ENCODE measurements around the gene MTM1. TPM values are rescaled to one million over a fixed set of nuclear protein-coding genes. Genes with fewer than 3 reads are reported as not detected.

The MTM1 gene
- total RNA-seq, 6 experiments from 2014 or later, result 8.1 to 12.2 (median 10.0) TPM

DNA sequence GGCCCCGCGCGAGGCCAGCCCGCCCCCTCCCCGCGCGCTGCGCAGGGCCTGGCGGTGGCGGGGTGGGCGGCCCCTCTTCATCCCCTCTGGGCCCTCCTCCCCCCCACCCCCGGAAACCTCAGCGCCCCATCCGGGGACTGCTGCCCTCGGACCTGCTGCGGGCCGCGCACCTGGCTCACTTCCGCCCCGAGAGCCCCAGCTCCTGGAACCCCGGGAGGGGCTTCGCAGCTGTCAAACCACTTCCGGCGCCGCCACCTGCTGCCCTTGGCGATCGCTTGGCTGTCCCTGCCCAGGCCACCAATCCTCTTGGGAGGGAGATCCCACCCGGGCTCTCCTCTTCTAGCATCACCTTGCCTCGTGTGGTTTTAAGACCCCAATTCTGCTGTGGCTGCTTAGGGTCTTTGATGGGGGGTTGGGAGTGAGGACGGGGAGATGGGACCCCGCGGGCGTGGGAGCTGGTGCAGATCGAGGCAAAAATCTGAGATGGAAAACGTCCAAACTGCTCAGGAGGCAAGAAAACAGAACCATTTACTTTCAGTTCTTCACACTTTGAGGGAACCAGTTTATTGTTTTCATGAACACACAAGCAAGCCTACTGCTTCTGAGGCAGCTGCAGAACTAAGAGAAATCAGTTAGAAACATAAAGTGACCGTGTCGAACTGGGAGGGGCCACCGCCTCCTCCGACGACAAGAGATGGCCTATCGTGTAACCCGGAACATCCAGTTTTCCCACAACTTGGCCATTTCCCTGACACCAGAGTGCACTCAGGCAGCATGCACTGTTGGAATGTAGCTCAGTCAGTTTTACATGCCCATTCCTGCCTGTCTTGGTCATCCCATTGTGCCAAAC lies 125.5 kb downstream of the MTM1 start:
- peak; percentile 84 for DNase-seq

GRCh38 chrX:150694738-150695410 lies 126.5 kb downstream of the MTM1 start:
- peak overlapping the region; percentile 98 for H3K27ac Mint-ChIP-seq
- H3K4me1 Mint-ChIP-seq (ENCODE audit: low read depth), result peaks cover 25% of the 10 kb centered on the region
- peaks cover 2% of the 10 kb centered on the region; the same call in 1 of the 2 replicates for H3K27me3 Mint-ChIP-seq (ENCODE audit: insufficient read depth)
- DNase-seq, result no peak
- peaks cover 29% of the 10 kb centered on the region for H3K9me3 Mint-ChIP-seq
- peak overlapping the region; percentile 56; the same call in 1 of the 2 replicates for H3K4me3 Mint-ChIP-seq
- peaks cover 18% of the 10 kb centered on the region for H3K36me3 Mint-ChIP-seq (ENCODE audit: low read depth)
- TF ChIP-seq CTCF (IDR thresholded peaks at IDR 0.05), result no peak

More for the DNA sequence above, 125.5 kb downstream of the MTM1 start:
- Mint-ChIP-seq H3K36me3 (ENCODE audit: low read depth) (peaks cover 18% of the 10 kb centered on the region), H3K27me3 (ENCODE audit: insufficient read depth) (peaks cover 2% of the 10 kb centered on the region; the same call in 1 of the 2 replicates), H3K27ac (peak overlapping the region; percentile 98), H3K4me3 (peak overlapping the region; percentile 91), H3K4me1 (ENCODE audit: low read depth) (peaks cover 31% of the 10 kb centered on the region), H3K9me3 (peaks cover 30% of the 10 kb centered on the region)
- TF ChIP-seq CTCF (IDR thresholded peaks at IDR 0.05), result no peak

DNA sequence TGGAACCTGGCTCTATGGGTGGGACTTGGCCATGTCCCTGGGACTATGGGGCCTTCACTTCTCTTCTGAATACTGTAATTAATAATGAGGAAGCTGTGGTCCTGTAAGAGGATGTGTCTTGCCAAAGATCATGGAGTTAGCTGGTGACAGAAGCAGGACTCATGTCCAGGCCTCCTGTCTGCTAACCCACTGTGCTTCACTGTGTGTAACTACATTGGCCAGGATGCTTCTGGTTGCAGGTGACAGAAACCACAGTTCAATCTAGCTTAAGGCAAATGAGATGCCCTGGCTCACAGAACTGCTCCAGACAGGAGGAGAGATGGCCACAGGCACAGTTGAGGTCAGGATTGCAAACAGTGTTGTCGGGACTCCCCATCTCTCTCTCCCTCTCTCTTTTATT lies 127.9 kb downstream of the MTM1 start:
- peaks cover 12% of the 10 kb centered on the region for H3K36me3 Mint-ChIP-seq (ENCODE audit: low read depth)
- no peak for DNase-seq
- H3K27me3 Mint-ChIP-seq (ENCODE audit: insufficient read depth), result peaks cover 2% of the 10 kb centered on the region; the same call in 1 of the 2 replicates
- H3K9me3 Mint-ChIP-seq, result peaks cover 16% of the 10 kb centered on the region
- no peak for TF ChIP-seq CTCF (IDR thresholded peaks at IDR 0.05)
- H3K27ac Mint-ChIP-seq, result no peak overlapping the region; the same call in 1 of the 2 replicates
- peaks cover 19% of the 10 kb centered on the region for H3K4me1 Mint-ChIP-seq (ENCODE audit: low read depth)
- H3K4me3 Mint-ChIP-seq, result no peak overlapping the region

GRCh38 chrX:150696866-150697265 lies 128.4 kb downstream of the MTM1 start:
- Mint-ChIP-seq H3K27ac (no peak overlapping the region), H3K27me3 (ENCODE audit: insufficient read depth) (peaks cover 2% of the 10 kb centered on the region; the same call in 1 of the 2 replicates), H3K36me3 (ENCODE audit: low read depth) (peaks cover 9% of the 10 kb centered on the region), H3K9me3 (peaks cover 11% of the 10 kb centered on the region), H3K4me3 (no peak overlapping the region), H3K4me1 (ENCODE audit: low read depth) (peaks cover 19% of the 10 kb centered on the region)
- TF ChIP-seq CTCF (IDR thresholded peaks at IDR 0.05), result no peak
- no peak for DNase-seq

DNA sequence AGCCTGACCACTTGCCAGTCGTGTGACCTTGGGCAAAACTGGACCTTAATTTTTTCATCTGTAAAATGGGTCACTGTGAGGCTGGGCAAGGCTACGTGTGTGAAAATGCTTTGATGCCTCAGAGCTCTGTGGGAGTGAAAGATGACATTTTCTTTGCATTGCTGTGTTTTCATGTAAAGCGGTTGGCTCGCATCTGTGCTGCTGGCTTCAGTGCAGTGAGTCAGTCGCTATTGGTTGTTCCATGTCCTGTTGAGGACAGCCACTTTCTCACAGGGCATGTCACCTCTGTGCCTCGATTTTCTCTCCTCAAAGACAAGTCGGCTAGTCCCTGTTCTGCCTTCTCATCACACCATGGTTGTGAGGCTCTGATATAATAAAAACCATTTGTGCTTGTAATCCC lies 129.2 kb downstream of the MTM1 start:
- DNase-seq, result no peak
- peaks cover 2% of the 10 kb centered on the region; the same call in 1 of the 2 replicates for H3K27me3 Mint-ChIP-seq (ENCODE audit: insufficient read depth)
- peaks cover 19% of the 10 kb centered on the region for H3K4me1 Mint-ChIP-seq (ENCODE audit: low read depth)
- H3K27ac Mint-ChIP-seq, result no peak overlapping the region
- no peak overlapping the region for H3K4me3 Mint-ChIP-seq
- H3K9me3 Mint-ChIP-seq, result peaks cover 3% of the 10 kb centered on the region; the same call in 1 of the 2 replicates
- H3K36me3 Mint-ChIP-seq (ENCODE audit: low read depth), result peaks cover 9% of the 10 kb centered on the region
- TF ChIP-seq CTCF (IDR thresholded peaks at IDR 0.05), result no peak
